ENCODE data around the gene STAT5A. TPM values are rescaled to one million over a fixed set of nuclear protein-coding genes. Genes with fewer than 3 reads are reported as not detected.

STAT5A gene
- polyA plus RNA-seq, 1 experiment = 5.3 TPM

- Histone ChIP-seq H3K4me3 (ENCODE audit: low read depth, low read length) (no peak overlapping the region), H3K9me3 (ENCODE audit: control insufficient read depth, insufficient read depth, low read length) (no peaks in the 10 kb centered on the region), H3K27me3 (ENCODE audit: control insufficient read depth, insufficient read depth, low read length) (no peaks in the 10 kb centered on the region), H3K27ac (ENCODE audit: low read depth, low read length) (no peak overlapping the region)
- ChIA-PET CTCF (interaction anchor here (1.2 kb wide), 1 partner anchor 48 kb away, joined by 5 read pairs; no protein-coding TSS in a partner anchor), POLR2A (interaction anchor here (0.6 kb wide), 1 partner anchor 293 kb away, joined by 3 read pairs; no protein-coding TSS in a partner anchor)
- no peak for TF ChIP-seq CTCF (IDR thresholded peaks at IDR 0.05; ENCODE audit: low read depth, low read length)
- DNase-seq (ENCODE audit: low read depth, low spot score) = no peak
These were observed 17.7 kb upstream of the STAT5A start for GRCh38 chr17:42270596-42270995.

- no peaks in the 10 kb centered on the region for H3K9me3 ChIP-seq (ENCODE audit: control insufficient read depth, insufficient read depth, low read length)
- POLR2A ChIA-PET = no interaction called here
- CTCF ChIA-PET = no interaction called here
- no peak overlapping the region for H3K4me3 ChIP-seq (ENCODE audit: low read depth, low read length)
- TF ChIP-seq CTCF (IDR thresholded peaks at IDR 0.05; ENCODE audit: low read depth, low read length) = no peak
- no peak for DNase-seq (ENCODE audit: low read depth, low spot score)
- no peaks in the 10 kb centered on the region for H3K27me3 ChIP-seq (ENCODE audit: control insufficient read depth, insufficient read depth, low read length)
- H3K27ac ChIP-seq (ENCODE audit: low read depth, low read length) = no peak overlapping the region
These were observed 17.1 kb upstream of the STAT5A start for GRCh38 chr17:42271006-42271778.

GRCh38 chr17:42271779-42272035 lies 16.6 kb upstream of the STAT5A start:
- CTCF ChIA-PET = no interaction called here

GRCh38 chr17:42272162-42272907 lies 16.0 kb upstream of the STAT5A start:
- no peak overlapping the region for H3K4me3 ChIP-seq (ENCODE audit: low read depth, low read length)
- no peak overlapping the region for H3K27ac ChIP-seq (ENCODE audit: low read depth, low read length)
- no peaks in the 10 kb centered on the region for H3K9me3 ChIP-seq (ENCODE audit: control insufficient read depth, insufficient read depth, low read length)
- no peak for TF ChIP-seq CTCF (IDR thresholded peaks at IDR 0.05; ENCODE audit: low read depth, low read length)
- H3K27me3 ChIP-seq (ENCODE audit: control insufficient read depth, insufficient read depth, low read length) = no peaks in the 10 kb centered on the region
- POLR2A ChIA-PET = interaction anchor here (0.8 kb wide), 1 partner anchor 136 kb away, joined by 3 read pairs; no protein-coding TSS in a partner anchor
- DNase-seq (ENCODE audit: low read depth, low spot score) = no peak
- CTCF ChIA-PET = no interaction called here

More at GRCh38 chr17:42271779-42272035, 16.6 kb upstream of the STAT5A start:
- DNase-seq (ENCODE audit: low read depth, low spot score) = no peak
- H3K4me3 ChIP-seq (ENCODE audit: low read depth, low read length) = no peak overlapping the region
- H3K9me3 ChIP-seq (ENCODE audit: control insufficient read depth, insufficient read depth, low read length) = no peaks in the 10 kb centered on the region
- no peaks in the 10 kb centered on the region for H3K27me3 ChIP-seq (ENCODE audit: control insufficient read depth, insufficient read depth, low read length)
- no peak for TF ChIP-seq CTCF (IDR thresholded peaks at IDR 0.05; ENCODE audit: low read depth, low read length)
- H3K27ac ChIP-seq (ENCODE audit: low read depth, low read length) = no peak overlapping the region
- POLR2A ChIA-PET = no interaction called here
